Activated CD8-positive, alpha-beta memory T cell treated with anti-CD3 and anti-CD28 coated beads, Interleukin-2, amount 50 U/mL, for 48 hours (primary cell): ENCODE measurements around the gene HLA-F.

Experiments
- DNase-seq: peaks from one replicate; pipeline ENCODE4 v3.0.0-alpha.2; 2020

The HLA-F gene

GRCh38 chr6:29763491-29764289, 40.5 kb downstream of the HLA-F start:
- DNase-seq = peak; percentile 57

- DNase-seq = peak; percentile 35
These were observed 41.4 kb downstream of the HLA-F start for GRCh38 chr6:29764422-29765196.

- DNase-seq = no peak
These were observed 46.1 kb downstream of the HLA-F start for GRCh38 chr6:29769336-29769735.

DNA sequence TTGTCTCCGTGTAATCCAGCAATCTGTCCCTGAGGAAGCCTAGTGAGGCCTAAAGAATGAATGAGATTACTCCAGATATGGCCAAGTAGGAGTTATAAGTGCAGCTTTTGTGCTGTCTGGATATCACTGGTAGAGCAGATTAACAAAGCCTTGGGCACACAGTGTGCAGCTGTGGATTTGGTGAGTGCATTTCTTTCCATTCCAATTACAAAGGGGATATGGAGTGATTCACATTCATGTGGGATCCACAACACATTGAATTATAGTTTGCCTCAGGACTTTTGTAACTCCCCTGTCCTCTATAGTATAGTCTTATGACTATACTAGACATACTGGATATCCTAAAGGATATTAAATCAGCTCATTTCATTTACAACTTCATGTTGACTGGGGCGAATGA, 47.1 kb downstream of the HLA-F start:
- DNase-seq = no peak

DNA sequence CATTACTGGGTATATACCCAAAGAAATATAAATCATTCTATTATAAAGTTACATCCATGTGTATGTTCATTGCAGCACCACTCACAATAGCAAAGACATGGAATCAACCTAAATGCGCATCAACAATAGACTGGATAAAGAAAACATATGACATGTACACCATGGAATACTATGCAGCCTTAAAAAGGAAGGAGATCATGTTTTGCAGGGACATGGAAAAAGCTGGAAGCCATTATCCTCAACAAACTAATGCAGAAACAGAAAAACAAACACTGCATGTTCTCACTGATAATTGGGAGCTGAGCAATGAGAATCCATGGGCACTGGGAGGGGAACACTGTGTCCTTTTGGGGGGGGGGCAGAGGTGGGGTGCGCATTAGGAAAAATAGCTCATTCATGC, 53.5 kb downstream of the HLA-F start:
- no peak for DNase-seq
